Karpas-422 (cell line): ENCODE results near the gene MARS2. TPM values are rescaled to one million over a fixed set of nuclear protein-coding genes. Genes with fewer than 3 reads are reported as not detected.
"Not testable (repeated sequence)": the region's sequence is repeated elsewhere in the genome, so short reads cannot be mapped to it uniquely, and the experiment has no call there.

Experiments used
- DNase-seq: peaks from one replicate; pipeline ENCODE4 v3.0.0-alpha.2; 2015
- H2AFZ ChIP-seq: fragments of 200-600 bp; sonication (generic); 2 replicates; pipeline ENCODE4 v1.6.1; 2014; ENCODE audit warnings: antibody characterized with exemption, low read length, mixed read lengths
- H3K27ac ChIP-seq: fragments of 200-600 bp; sonication (generic); 2 replicates; pipeline ENCODE4 v1.5.1; 2014; ENCODE audit warnings: mild to moderate bottlenecking, low read length, moderate library complexity
- H3K27me3 ChIP-seq: fragments of 200-600 bp; sonication (generic); 2 replicates; pipeline ENCODE4 v1.6.1; 2014; ENCODE audit warnings: low read length, mixed read lengths
- H3K36me3 ChIP-seq: fragments of 200-600 bp; sonication (generic); 2 replicates; pipeline ENCODE4 v1.6.1; 2014; ENCODE audit warnings: low read length, mixed read lengths; ENCODE audit not compliant: insufficient read depth
- H3K4me1 ChIP-seq: fragments of 200-600 bp; sonication (generic); 2 replicates; pipeline ENCODE4 v1.6.1; 2014; ENCODE audit warnings: mild to moderate bottlenecking, low read length, mixed read lengths
- H3K4me2 ChIP-seq: fragments of 200-600 bp; sonication (generic); 2 replicates; pipeline ENCODE4 v1.6.1; 2014; ENCODE audit warnings: low read length, low read depth, mild to moderate bottlenecking; ENCODE audit not compliant: poor library complexity, severe bottlenecking
- H3K4me3 ChIP-seq: fragments of 200-600 bp; sonication (generic); 2 replicates; pipeline ENCODE4 v1.5.1; 2014; ENCODE audit warnings: mild to moderate bottlenecking, antibody characterized with exemption, low read length, mixed read lengths
- H3K79me2 ChIP-seq: fragments of 200-600 bp; sonication (generic); 2 replicates; pipeline ENCODE4 v1.6.1; 2014; ENCODE audit warnings: mild to moderate bottlenecking, low read length, mixed read lengths
- H3K9ac ChIP-seq: fragments of 200-600 bp; sonication (generic); 2 replicates; pipeline ENCODE4 v1.6.0; 2014; ENCODE audit warnings: low read length
- H3K9me2 ChIP-seq: fragments of 200-600 bp; sonication (generic), shearing (Covaris generic); replicated peaks from 2 replicates; pipeline ENCODE4 v1.6.0; 2014; ENCODE audit warnings: mild to moderate bottlenecking, low read length, moderate library complexity; ENCODE audit not compliant: insufficient read depth
- H3K9me3 ChIP-seq: fragments of 300-700, 200-600 bp; sonication (generic); 2 replicates; pipeline ENCODE4 v1.6.1; 2014; ENCODE audit warnings: low read length, mixed read lengths
- H4K20me1 ChIP-seq: fragments of 200-600 bp; sonication (generic); 2 replicates; pipeline ENCODE4 v1.6.1; 2014; ENCODE audit warnings: mild to moderate bottlenecking, antibody characterized with exemption, low read length, low read depth; ENCODE audit not compliant: insufficient read depth
- total RNA-seq: library from RNA; depleted of rRNA; stranded (reverse); fragments of >200 nt; shearing (Covaris generic); gene quantifications from 2 replicates; pipeline ENCODE4 v1.2.3, GENCODE V29; 2014; ENCODE audit warnings: low replicate concordance

MARS2 gene
- total RNA-seq, 1 experiment from 2014 or later = 36.4 TPM

- Histone ChIP-seq H4K20me1 (no peaks in the 10 kb centered on the region), H3K9me3 (no peaks in the 10 kb centered on the region), H3K4me1 (no peaks in the 10 kb centered on the region), H3K4me2 (no peak overlapping the region), H2AFZ (no peak overlapping the region), H3K9me2 (no peaks in the 10 kb centered on the region), H3K27me3 (no peaks in the 10 kb centered on the region), H3K9ac (no peak overlapping the region), H3K27ac (no peak overlapping the region), H3K36me3 (no peaks in the 10 kb centered on the region), H3K79me2 (no peaks in the 10 kb centered on the region), H3K4me3 (no peak overlapping the region)
- no peak for DNase-seq
Observed at GRCh38 chr2:197673606-197674005, 31.6 kb upstream of the MARS2 start.

GRCh38 chr2:197674060-197674459, 31.1 kb upstream of the MARS2 start:
- no peaks in the 10 kb centered on the region for H3K36me3 ChIP-seq
- H4K20me1 ChIP-seq = no peaks in the 10 kb centered on the region
- H3K79me2 ChIP-seq = no peaks in the 10 kb centered on the region
- H3K9me3 ChIP-seq = no peaks in the 10 kb centered on the region
- no peak overlapping the region for H3K9ac ChIP-seq
- H3K27ac ChIP-seq = no peak overlapping the region
- DNase-seq = no peak
- no peak overlapping the region for H3K4me2 ChIP-seq
- no peaks in the 10 kb centered on the region for H3K4me1 ChIP-seq
- H2AFZ ChIP-seq = no peak overlapping the region
- no peak overlapping the region for H3K4me3 ChIP-seq
- H3K9me2 ChIP-seq = no peaks in the 10 kb centered on the region
- H3K27me3 ChIP-seq = no peaks in the 10 kb centered on the region

GRCh38 chr2:197674591-197674990, 30.6 kb upstream of the MARS2 start:
- H4K20me1 ChIP-seq = no peaks in the 10 kb centered on the region
- H3K4me3 ChIP-seq = no peak overlapping the region
- H3K36me3 ChIP-seq = no peaks in the 10 kb centered on the region
- no peak for DNase-seq
- H3K79me2 ChIP-seq = no peaks in the 10 kb centered on the region
- H3K27ac ChIP-seq = no peak overlapping the region
- no peak overlapping the region for H3K9ac ChIP-seq
- H2AFZ ChIP-seq = no peak overlapping the region
- no peaks in the 10 kb centered on the region for H3K9me2 ChIP-seq
- no peaks in the 10 kb centered on the region for H3K27me3 ChIP-seq
- H3K9me3 ChIP-seq = no peaks in the 10 kb centered on the region
- no peak overlapping the region for H3K4me2 ChIP-seq
- no peaks in the 10 kb centered on the region for H3K4me1 ChIP-seq

DNA sequence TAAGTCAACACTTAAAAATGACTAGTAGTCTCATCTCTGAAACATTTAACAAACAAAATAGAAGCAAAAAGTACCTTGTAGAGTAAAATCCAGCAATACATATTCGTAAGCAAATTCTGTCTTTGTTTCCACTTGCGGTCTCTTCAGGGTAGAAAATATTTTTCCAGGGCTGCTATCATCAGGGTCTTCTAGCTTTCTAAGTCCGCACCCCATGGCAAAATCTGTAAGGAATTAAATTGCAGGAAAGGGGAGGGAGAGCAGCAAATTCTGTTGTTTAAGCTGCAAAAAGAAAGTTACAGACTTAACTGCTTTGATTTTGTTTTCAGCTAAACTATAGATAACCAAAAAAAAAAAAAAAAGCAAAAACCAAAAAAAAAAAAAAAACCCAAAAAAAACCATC, 29.9 kb upstream of the MARS2 start, which contains the start of gene RFTN2:
Gene RFTN2, minus strand, starts transcription at position 342 of the 400 bp plus-strand sequence. Its CDS starts 129 bp downstream, at position 213.
- Histone ChIP-seq H3K4me1 (no peaks in the 10 kb centered on the region), H3K36me3 (no peaks in the 10 kb centered on the region), H3K4me3 (no peak within 1 kb of the TSS), H3K9me2 (no peaks in the 10 kb centered on the region), H3K79me2 (no peaks in the 10 kb centered on the region), H3K9me3 (no peaks in the 10 kb centered on the region), H4K20me1 (no peaks in the 10 kb centered on the region), H2AFZ (no peak within 1 kb of the TSS), H3K27me3 (no peaks in the 10 kb centered on the region), H3K9ac (no peak within 1 kb of the TSS), H3K4me2 (no peak within 1 kb of the TSS), H3K27ac (no peak within 1 kb of the TSS)
- no peak for DNase-seq

GRCh38 chr2:197675711-197676188, 29.4 kb upstream of the MARS2 start:
- Histone ChIP-seq H2AFZ (no peak overlapping the region), H3K9me3 (no peaks in the 10 kb centered on the region), H3K9ac (no peak overlapping the region), H3K9me2 (no peaks in the 10 kb centered on the region), H3K27ac (no peak overlapping the region), H3K36me3 (no peaks in the 10 kb centered on the region), H3K79me2 (no peaks in the 10 kb centered on the region), H3K27me3 (no peaks in the 10 kb centered on the region), H4K20me1 (no peaks in the 10 kb centered on the region), H3K4me3 (no peak overlapping the region), H3K4me1 (no peaks in the 10 kb centered on the region), H3K4me2 (no peak overlapping the region)
- DNase-seq = no peak

- H3K9me2 ChIP-seq = no peaks in the 10 kb centered on the region
- no peak overlapping the region for H3K4me2 ChIP-seq
- H3K4me1 ChIP-seq = no peaks in the 10 kb centered on the region
- H3K4me3 ChIP-seq = no peak overlapping the region
- H3K27ac ChIP-seq = no peak overlapping the region
- H3K9me3 ChIP-seq = no peaks in the 10 kb centered on the region
- no peaks in the 10 kb centered on the region for H3K27me3 ChIP-seq
- H2AFZ ChIP-seq = no peak overlapping the region
- DNase-seq = no peak
- H3K9ac ChIP-seq = no peak overlapping the region
- H3K79me2 ChIP-seq = no peaks in the 10 kb centered on the region
- H3K36me3 ChIP-seq = no peaks in the 10 kb centered on the region
- H4K20me1 ChIP-seq = no peaks in the 10 kb centered on the region
Observed at GRCh38 chr2:197677056-197677455, 28.1 kb upstream of the MARS2 start.

DNA sequence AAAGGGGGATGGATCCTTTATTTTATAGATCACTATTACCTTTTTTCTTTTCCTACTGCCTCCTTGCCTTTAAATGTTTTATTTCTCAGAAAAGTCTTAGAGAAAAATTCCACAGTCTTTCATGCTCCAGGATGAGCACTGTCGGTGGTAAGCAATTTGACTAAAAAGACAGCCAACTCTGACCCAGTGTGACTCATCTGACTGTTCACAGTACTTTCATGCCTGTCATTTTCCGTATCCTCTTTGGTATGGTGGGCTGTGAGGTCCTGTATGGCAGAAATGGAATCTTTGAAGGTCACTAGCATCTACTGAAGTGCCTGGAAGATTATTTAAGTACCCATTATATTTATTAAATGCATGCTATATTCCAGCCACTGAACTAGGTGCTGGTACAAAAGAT, 27.7 kb upstream of the MARS2 start:
- Histone ChIP-seq H4K20me1 (no peaks in the 10 kb centered on the region), H3K27me3 (no peaks in the 10 kb centered on the region), H3K27ac (no peak overlapping the region), H3K4me3 (no peak overlapping the region), H3K4me1 (no peaks in the 10 kb centered on the region), H3K36me3 (no peaks in the 10 kb centered on the region), H3K9me3 (no peaks in the 10 kb centered on the region), H3K4me2 (no peak overlapping the region), H3K79me2 (no peaks in the 10 kb centered on the region), H3K9ac (no peak overlapping the region), H3K9me2 (no peaks in the 10 kb centered on the region), H2AFZ (no peak overlapping the region)
- no peak for DNase-seq

DNA sequence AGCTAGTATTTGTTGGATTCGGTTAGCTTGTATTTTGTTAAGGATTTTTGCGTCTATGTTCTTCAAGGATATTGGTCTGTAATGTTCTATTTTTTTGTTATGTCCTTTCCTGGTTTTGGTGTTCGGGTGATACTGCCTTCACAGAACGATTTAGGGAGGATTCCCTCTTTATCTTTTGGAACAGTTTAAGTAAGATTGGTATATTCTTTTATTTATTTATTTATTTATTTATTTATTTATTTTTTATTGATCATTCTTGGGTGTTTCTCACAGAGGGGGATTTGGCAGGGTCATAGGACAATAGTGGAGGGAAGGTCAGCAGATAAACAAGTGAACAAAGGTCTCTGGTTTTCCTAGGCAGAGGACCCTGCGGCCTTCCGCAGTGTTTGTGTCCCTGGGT, 10.0 kb upstream of the MARS2 start:
- H3K4me3 ChIP-seq, H3K27me3 ChIP-seq, DNase-seq, H3K9ac ChIP-seq, H3K79me2 ChIP-seq, H2AFZ ChIP-seq, H3K9me3 ChIP-seq, H4K20me1 ChIP-seq, H3K4me2 ChIP-seq, H3K4me1 ChIP-seq, H3K36me3 ChIP-seq, H3K27ac ChIP-seq, H3K9me2 ChIP-seq: not testable (repeated sequence)

DNA sequence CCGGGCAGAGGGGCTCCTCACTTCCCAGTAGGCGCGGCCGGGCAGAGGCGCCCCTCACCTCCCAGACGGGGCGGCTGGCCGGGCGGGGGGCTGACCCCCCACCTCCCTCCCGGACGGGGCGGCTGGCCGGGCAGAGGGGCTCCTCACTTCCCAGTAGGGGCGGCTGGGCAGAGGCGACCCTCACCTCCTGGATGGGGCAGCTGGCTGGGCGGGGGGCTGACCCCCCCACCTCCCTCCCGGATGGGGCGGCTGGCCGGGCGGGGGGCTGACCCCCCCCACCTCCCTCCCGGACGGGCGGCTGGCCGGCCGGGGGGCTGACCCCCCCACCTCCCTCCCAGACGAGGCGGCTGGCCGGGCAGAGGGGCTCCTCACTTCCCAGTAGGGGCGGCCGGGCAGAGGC, 9.2 kb upstream of the MARS2 start:
- not testable (repeated sequence) for H2AFZ ChIP-seq, H3K9me2 ChIP-seq, H3K27ac ChIP-seq, H3K9ac ChIP-seq, H3K4me3 ChIP-seq, H3K4me2 ChIP-seq, H4K20me1 ChIP-seq, H3K4me1 ChIP-seq, DNase-seq, H3K27me3 ChIP-seq, H3K79me2 ChIP-seq, H3K9me3 ChIP-seq, H3K36me3 ChIP-seq
